Measurements from ENCODE around the gene IGF2R.
A peak's percentile ranks its signal among the peaks of the same experiment; 100 is the strongest.
"Not testable (repeated sequence)": the region's sequence is repeated elsewhere in the genome, so short reads cannot be mapped to it uniquely, and the experiment has no call there.

The IGF2R gene

GRCh38 chr6:159968295-159969203 lies at the start of gene IGF2R:
TSS of gene IGF2R (plus strand) at chr6:159969082. CDS start at chr6:159969247, 165 bp downstream.
- peak; percentile 80 to 91 (median 85) for DNase-seq (ENCODE audit: low read depth in 2 of 3, low spot score in 1 of 3)

GRCh38 chr6:159919800-159920199 lies 49.1 kb upstream of the IGF2R start:
- no peak for DNase-seq (ENCODE audit: low read depth in 2 of 3, low spot score in 1 of 3)

GRCh38 chr6:159924150-159924549 lies 44.7 kb upstream of the IGF2R start:
- not testable (repeated sequence) for DNase-seq (ENCODE audit: low read depth in 2 of 3, low spot score in 1 of 3)

- DNase-seq (ENCODE audit: low read depth in 2 of 3, low spot score in 1 of 3), result no peak
Observed at GRCh38 chr6:159926542-159927203, 42.2 kb upstream of the IGF2R start.

GRCh38 chr6:159929819-159930218 lies 39.1 kb upstream of the IGF2R start:
- peak; percentile 21 to 52 (median 27) for DNase-seq (ENCODE audit: low read depth in 2 of 3, low spot score in 1 of 3)

- peak; percentile 20 to 30 (median 28) for DNase-seq (ENCODE audit: low read depth in 2 of 3, low spot score in 1 of 3)
Observed at GRCh38 chr6:159931112-159931511, 37.8 kb upstream of the IGF2R start.

GRCh38 chr6:159931846-159932245 lies 37.0 kb upstream of the IGF2R start:
- no peak for DNase-seq (ENCODE audit: low read depth in 2 of 3, low spot score in 1 of 3)

GRCh38 chr6:159933077-159933476 lies 35.8 kb upstream of the IGF2R start:
- no peak for DNase-seq (ENCODE audit: low read depth in 2 of 3, low spot score in 1 of 3)

GRCh38 chr6:159934181-159934580 lies 34.7 kb upstream of the IGF2R start:
- no peak for DNase-seq (ENCODE audit: low read depth in 2 of 3, low spot score in 1 of 3)

GRCh38 chr6:159935065-159935464 lies 33.8 kb upstream of the IGF2R start:
- DNase-seq (ENCODE audit: low read depth in 2 of 3, low spot score in 1 of 3), result no peak

GRCh38 chr6:159935633-159936032 lies 33.2 kb upstream of the IGF2R start:
- no peak for DNase-seq (ENCODE audit: low read depth in 2 of 3, low spot score in 1 of 3)

- no peak for DNase-seq (ENCODE audit: low read depth in 2 of 3, low spot score in 1 of 3)
Observed at GRCh38 chr6:159939591-159940016, 29.3 kb upstream of the IGF2R start.

GRCh38 chr6:159941286-159942113 lies 27.4 kb upstream of the IGF2R start:
- DNase-seq (ENCODE audit: low read depth in 2 of 3, low spot score in 1 of 3), result no peak

- no peak for DNase-seq (ENCODE audit: low read depth in 2 of 3, low spot score in 1 of 3)
Observed at GRCh38 chr6:159943101-159943632, 25.7 kb upstream of the IGF2R start.

GRCh38 chr6:159943968-159944598 lies 24.8 kb upstream of the IGF2R start:
- DNase-seq (ENCODE audit: low read depth in 2 of 3, low spot score in 1 of 3), result no peak

GRCh38 chr6:159945801-159946392 lies 23.0 kb upstream of the IGF2R start:
- DNase-seq (ENCODE audit: low read depth in 2 of 3, low spot score in 1 of 3), result no peak

GRCh38 chr6:159946912-159947311 lies 22.0 kb upstream of the IGF2R start:
- no peak for DNase-seq (ENCODE audit: low read depth in 2 of 3, low spot score in 1 of 3)

- DNase-seq (ENCODE audit: low read depth in 2 of 3, low spot score in 1 of 3), result no peak
Observed at GRCh38 chr6:159948199-159948598, 20.7 kb upstream of the IGF2R start.

GRCh38 chr6:159951772-159952171 lies 17.1 kb upstream of the IGF2R start:
- no peak for DNase-seq (ENCODE audit: low read depth in 2 of 3, low spot score in 1 of 3)

- no peak for DNase-seq (ENCODE audit: low read depth in 2 of 3, low spot score in 1 of 3)
Observed at GRCh38 chr6:159952289-159953005, 16.4 kb upstream of the IGF2R start.
